ENCODE measurements around the gene ASCL2.
A peak's percentile ranks its signal among the peaks of the same experiment; 100 is the strongest.
"Not testable (repeated sequence)": the region's sequence is repeated elsewhere in the genome, so short reads cannot be mapped to it uniquely, and the experiment has no call there.

ASCL2 gene

DNA sequence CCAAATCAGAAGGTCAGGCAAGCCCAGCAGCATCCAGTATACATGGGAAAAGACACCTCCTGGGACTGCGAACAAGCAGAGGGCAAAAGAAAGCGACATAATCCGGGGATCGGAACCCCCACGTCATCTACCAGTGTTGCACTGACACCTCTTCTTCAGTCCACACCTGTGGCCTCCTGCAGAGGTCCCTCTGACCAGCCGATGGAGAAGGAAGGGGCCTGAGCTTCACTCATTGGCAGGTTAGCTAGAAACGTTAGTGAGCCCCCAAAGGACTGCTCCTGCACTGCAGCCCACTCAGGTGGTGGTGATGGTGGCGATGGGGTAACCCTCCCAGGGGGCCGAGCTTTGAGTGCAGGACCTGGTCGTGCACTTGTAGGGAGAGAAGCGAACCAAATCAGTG, 22.1 kb downstream of the ASCL2 start:
- in situ Hi-C loops (cut with MboI; ENCODE audit: low pct_unique_long_range_greater_than_20kb, low sequenced_read_pairs) = no loop called here
- DNase-seq = no peak

DNA sequence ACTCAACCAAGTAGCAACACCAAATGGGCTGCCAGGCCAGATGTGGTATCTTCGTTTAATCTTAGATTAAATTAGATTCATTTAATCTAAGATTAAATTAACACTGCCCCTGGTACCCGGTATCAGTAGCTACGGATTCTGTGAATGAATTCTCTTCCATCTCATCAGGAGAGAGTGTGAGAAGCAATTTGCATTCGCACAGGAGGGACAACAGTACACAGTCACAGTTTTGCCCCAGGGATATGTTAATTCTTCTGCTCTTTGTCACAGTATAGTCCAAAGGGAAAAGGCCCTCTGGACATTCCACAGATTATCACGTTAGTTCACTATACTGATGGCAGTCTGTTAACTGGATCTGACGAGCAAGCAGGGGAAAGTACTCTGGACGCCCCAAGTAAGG, 22.9 kb downstream of the ASCL2 start:
- in situ Hi-C loops (cut with MboI; ENCODE audit: low pct_unique_long_range_greater_than_20kb, low sequenced_read_pairs) = no loop called here
- DNase-seq = no peak

DNA sequence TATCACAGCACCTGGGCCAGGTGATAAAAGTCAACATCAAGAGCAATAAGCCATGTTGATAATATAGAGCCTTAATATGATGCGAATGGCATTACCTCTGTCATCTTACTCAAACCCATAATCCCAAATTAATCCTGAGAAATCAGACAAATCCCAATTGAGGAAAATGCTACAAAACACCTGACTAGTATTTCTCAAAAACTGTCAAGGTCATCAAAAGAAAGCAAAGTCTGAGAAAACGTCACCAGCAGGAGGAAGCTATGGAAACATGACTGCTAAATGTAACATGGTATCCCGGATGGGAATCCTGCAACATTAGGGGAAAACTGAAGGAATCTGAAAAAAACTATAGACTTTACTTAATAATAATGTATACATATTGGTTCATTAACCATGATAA, 29.6 kb downstream of the ASCL2 start:
- in situ Hi-C loops (cut with MboI; ENCODE audit: low pct_unique_long_range_greater_than_20kb, low sequenced_read_pairs) = no loop called here

DNA sequence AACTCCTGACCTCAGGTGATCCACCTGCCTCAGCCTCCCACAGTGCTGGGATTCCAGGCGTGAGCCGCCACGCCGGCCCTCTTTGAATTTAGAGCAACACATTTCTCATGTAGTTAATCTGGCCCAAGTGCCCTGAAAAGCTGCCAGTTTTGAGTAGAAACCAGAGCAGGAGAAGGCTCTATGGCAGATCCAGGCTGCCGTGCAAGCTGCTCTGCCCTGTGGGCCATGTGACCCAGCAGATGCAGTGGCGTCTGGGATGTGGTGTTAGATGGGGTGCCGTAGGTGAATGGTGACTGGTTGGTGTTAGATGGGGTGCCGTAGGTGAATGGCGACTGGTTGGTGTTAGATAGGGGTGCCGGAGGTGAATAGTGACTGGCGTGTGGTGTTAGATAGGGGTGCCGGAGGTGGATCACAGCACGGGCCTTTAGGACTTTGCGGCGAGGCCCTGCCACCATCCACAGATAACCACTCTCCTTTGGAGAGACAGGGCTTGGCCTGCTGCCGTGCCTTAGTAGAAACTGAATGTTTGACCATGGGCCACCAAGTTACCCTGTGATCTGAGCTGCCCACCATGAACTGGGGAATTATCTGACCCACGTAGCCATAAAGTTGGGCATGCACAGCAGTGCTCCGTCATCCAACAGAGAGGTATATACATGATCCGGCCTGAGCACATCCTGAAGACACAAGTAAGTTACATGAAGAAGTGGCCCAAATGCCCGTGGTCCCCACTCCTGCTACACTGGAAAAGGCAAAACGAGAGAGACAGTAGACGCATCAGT, 32.7 kb downstream of the ASCL2 start:
- in situ Hi-C loops (cut with MboI; ENCODE audit: low pct_unique_long_range_greater_than_20kb, low sequenced_read_pairs) = no loop called here

More for the DNA sequence above, 29.6 kb downstream of the ASCL2 start:
- DNase-seq = no peak

DNA sequence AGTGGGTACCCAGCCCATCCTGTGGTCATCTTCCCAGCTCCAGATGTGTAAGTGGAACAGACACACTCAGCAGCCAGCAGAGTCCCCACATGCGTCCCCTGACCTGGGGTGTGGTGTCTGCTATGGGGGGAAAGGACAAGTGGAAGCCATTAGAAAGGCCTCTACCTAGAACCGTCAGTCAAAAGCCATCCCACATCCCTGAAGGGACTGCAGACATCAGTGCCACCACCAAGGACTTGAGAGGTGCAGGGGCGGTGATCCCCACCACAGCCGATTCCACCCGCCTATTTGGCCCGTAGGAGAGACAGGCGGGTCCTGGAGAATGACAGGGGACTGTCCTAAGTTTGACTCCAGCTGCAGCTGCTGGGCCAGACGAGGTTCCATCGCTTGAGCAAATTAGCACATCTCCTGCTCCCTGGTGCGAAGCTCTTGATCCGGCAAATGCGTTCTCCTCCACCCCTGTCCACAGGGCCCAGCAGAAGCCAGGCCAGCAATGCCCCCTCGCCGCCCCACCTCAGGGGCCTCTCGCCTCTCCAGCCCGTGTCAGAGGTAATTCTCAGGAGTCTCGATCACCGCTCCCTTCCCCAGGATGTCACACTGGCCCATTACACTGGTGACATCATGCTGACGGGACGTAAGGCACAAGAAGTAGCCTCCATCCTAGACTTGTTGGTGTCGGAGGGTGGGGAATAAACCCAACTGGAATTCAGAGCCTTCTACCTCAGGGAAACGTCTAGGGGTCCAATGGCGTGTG, 33.8 kb downstream of the ASCL2 start:
- in situ Hi-C loops (cut with MboI; ENCODE audit: low pct_unique_long_range_greater_than_20kb, low sequenced_read_pairs); DNase-seq: not testable (repeated sequence)

More for the DNA sequence above, 32.7 kb downstream of the ASCL2 start:
- no peak for DNase-seq

DNA sequence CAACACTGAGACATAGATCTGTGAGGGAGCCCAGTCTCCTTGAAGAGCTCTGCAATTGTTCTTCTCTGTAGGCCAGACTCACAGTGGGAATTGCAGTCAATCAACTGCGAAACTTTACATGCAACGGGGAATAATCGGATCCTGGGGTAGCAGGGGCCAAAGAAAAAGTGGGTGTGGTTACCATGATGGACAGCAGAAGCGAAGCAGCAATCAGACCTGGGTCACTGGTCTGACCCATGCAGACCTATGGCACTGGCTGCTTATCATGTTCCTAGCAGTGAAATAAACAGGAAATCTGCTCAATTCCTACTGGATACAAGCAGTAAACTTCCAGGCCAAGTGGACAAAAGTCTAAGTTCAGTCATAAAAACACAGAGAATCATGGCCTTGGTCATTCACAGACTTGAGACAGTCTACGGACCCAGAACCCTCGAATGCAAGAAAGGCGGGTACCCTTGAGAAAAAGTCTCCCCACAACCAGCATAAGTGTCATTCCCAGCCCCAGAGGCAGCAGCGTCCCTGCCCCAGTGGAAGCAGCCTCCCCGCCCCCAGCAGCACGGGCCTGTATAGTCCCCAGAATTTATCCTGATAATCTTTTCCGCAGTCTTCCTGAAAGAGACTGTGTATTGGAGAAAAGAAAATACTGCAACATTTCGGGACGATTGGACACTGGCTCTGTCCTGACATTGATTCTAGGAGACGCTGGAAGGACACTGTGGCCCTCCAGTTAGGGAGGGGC, 34.6 kb downstream of the ASCL2 start:
- no peak for DNase-seq
- in situ Hi-C loops (cut with MboI; ENCODE audit: low pct_unique_long_range_greater_than_20kb, low sequenced_read_pairs) = no loop called here

DNA sequence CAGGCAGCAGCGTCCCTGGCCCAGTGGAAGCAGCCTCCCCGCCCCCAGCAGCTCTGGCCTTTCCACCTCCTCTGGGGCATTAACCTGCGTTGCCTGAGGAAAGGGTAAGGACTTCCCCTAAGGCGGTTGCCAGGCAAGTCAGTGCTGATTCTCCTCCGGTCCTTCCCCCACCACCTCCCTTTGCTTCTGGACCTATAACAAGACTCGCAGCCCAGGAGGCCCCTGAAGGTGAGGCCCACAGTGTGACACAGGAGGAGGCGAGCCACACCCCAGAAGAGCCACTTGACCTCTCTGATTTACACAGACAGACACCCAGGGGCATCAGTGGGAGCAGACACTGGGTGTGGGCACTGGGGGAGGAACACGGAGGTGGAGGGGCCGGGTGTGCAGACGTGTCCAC, 35.4 kb downstream of the ASCL2 start:
- in situ Hi-C loops (cut with MboI; ENCODE audit: low pct_unique_long_range_greater_than_20kb, low sequenced_read_pairs) = no loop called here
- no peak for DNase-seq

DNA sequence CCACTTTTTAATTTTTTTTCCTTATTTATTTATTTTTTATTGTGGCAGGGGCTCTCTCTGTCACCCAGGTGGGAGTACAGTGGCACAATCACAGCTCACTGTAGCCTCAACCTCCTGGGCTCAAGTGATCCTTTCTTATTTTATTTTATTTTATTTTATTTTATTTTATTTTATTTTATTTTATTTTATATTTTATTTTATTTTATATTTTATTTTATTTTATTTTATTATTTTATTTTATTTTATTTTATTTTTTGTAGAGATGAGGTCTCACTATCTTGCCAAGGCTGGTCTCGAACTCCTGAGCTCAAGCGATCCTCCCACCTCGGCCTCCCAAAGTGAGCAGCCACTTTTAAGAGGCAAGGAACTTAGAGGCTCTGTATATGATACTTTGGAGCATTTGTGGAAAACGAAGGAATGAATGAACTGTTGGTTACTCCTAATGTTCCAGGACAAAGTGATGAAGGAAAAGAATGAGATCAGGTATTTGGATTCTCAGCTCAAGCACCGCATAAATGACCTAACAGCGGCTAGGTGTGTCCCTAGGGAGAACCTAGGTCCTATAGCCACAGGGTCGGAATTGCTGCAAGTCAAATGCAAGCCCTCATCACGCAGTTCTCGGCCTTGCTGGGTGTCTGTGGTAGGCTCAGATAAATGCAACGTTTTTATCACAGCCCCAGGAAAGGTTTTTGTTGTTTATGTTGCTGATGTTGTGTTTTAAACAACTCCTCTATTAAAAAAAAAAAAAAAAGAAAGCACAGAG, 36.5 kb downstream of the ASCL2 start:
- in situ Hi-C loops (cut with MboI; ENCODE audit: low pct_unique_long_range_greater_than_20kb, low sequenced_read_pairs) = no loop called here
- DNase-seq = no peak

DNA sequence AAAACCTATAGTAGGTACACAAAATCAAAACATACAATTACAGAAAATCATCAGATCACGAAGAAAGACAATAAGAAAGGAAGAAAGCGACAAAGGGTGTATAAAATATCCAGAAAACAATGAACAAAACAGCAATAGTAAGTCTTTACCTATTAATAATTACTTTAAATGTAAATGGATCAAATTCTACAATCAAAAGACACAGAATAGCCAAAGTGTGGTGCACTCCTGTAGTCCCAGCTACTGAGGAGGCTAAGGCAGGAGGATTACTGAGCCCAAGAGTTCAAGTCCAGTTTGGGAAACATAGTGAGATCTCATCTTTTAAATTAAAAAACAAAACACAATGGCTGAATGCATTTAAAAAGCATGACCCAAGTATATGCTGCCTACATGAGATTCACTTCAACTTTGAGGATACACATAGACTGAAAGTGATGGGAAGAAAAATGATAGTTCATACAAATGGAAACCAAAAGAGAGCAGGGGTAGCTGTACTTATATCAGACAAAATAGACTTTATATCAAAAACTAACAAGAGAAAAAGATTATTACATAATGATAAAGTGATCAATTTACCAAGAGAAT, 40.6 kb downstream of the ASCL2 start:
- in situ Hi-C loops (cut with MboI; ENCODE audit: low pct_unique_long_range_greater_than_20kb, low sequenced_read_pairs) = no loop called here

DNA sequence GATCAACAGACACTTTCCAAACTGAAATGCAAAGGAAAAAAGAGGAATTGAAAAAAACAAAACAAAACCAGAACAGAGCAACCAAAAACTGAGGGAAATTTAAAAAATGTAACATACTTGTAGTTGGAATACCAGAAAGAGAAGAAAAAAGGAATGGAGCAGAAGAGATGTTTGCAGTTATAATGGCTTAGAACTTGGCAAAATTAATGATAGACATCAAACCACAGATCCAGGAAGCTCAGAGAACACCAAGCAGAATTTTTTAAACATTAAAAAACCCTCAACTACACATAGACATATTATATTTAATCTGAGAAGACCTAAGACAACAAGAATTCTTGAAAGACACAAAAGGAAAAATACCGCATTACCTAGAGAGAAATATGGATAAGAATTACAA, 46.1 kb downstream of the ASCL2 start:
- DNase-seq = no peak
- in situ Hi-C loops (cut with MboI; ENCODE audit: low pct_unique_long_range_greater_than_20kb, low sequenced_read_pairs) = no loop called here

More for the DNA sequence above, 40.6 kb downstream of the ASCL2 start:
- no peak for DNase-seq

DNA sequence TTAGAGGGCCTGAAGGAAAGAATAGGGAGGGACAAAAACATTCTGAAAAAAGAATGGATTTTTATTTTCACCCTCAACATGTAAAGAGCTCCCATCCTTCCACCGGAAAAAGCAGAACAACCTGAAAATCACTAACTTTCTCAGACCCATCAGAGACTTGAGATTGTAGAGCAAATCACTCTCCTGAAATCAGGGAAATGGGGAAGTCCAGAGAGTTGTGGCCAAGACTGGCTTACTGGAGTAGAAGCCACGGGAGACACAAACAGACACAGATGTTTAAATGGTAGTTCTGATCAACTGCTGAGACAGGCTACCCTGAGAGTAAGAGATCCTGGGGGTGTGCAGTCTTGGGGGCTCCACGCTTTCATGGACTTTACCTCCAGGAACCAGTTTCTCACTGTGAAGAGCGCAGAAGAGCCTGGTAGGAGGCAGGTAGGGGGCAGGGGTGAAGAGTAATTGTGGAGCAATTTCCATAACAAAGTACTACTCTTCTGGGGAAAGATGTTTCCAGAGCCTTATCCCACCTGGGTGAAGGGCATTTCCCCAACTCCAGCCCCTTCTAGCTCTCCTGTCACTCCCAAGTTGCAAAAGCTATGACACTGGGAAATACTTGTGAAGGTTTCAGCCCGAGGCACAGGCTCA, 47.1 kb downstream of the ASCL2 start:
- DNase-seq = peak; percentile 14
- in situ Hi-C loops (cut with MboI; ENCODE audit: low pct_unique_long_range_greater_than_20kb, low sequenced_read_pairs) = no loop called here

DNA sequence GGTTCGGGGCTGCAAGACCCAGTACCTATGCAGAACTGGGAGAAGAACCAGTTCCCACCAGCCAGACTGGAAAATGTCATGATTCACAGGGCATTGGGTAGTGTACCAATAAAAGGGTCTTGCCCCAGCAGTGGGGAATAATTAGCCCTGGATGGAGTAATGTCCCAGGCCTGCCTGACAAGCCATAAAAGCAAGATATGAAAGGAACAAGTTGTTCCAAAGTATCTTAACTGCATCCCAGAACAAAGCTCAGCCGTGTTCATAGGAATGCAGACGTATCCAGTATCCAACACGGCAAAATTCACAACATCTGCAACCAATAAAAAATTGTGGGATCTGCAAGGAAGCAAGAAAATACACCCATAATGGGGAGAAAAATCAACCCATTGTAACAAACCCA, 47.9 kb downstream of the ASCL2 start:
- in situ Hi-C loops (cut with MboI; ENCODE audit: low pct_unique_long_range_greater_than_20kb, low sequenced_read_pairs) = no loop called here
- DNase-seq = no peak

DNA sequence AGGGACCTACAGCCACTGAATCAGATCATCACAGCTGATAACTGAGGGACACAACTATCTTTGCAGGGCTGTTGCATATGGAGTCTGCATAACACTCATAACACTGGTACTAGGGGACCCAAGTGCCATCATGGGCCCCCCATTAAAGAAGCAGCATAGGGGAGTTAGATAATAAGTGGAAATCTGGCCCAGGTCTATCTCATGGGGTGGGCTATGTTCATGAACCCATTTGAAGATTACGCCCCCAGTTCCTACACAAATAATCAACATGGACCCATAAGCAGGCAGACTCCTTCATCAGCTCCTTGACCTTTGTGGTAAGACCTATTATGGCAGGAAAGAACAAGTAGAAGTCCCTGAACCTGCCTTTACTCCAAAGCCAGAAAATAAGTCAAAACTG, 48.8 kb downstream of the ASCL2 start:
- in situ Hi-C loops (cut with MboI; ENCODE audit: low pct_unique_long_range_greater_than_20kb, low sequenced_read_pairs) = no loop called here
- no peak for DNase-seq

DNA sequence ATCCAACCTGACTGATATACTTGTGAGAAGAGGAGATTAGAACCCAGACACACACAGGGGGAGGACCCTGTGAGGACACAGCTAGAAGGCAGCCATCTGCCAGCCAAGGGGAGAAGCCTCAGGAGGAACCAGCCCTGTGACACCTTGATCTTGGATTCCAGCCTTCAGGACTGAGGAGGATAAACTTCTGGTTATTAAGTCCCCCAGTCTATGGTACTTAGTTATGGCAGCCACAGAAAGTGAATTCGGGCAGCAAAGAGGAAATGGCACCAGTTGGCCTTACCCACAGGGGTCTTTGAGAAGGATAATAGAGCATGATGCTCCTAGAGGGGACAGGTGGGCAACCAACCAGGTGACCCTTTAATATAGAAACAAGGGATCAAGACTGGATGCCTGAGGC, 49.4 kb downstream of the ASCL2 start:
- in situ Hi-C loops (cut with MboI; ENCODE audit: low pct_unique_long_range_greater_than_20kb, low sequenced_read_pairs) = no loop called here
- DNase-seq = no peak

DNA sequence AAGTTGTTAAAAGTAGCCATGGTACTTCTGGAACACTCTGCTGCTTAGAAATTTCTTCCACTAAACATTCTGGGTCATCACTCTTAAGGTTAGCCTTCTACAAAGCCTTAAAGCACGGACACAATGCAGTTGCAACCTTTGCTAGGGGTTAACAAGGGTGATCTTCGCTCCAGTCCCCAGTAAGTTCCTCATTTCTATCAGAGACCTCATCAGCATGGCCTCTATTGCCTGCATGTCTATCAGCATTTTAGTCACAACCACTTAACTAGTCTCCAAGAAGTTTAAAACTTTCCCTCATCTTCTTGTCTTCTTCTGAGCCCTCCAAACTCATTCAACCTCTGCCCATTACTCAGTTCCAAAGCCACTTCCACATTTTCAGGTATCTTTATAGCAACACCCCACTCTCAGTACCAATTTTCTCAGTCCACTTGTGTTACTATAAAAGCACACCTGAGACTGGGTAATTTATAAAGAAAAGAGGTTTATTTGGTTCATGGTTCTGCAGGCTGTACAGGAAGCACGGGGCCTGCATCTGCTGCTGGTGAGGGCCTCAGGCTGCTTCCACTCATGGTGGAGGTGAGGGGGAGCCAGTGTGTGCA, 50.1 kb downstream of the ASCL2 start:
- peak; percentile 32 for DNase-seq
- in situ Hi-C loops (cut with MboI; ENCODE audit: low pct_unique_long_range_greater_than_20kb, low sequenced_read_pairs) = no loop called here

DNA sequence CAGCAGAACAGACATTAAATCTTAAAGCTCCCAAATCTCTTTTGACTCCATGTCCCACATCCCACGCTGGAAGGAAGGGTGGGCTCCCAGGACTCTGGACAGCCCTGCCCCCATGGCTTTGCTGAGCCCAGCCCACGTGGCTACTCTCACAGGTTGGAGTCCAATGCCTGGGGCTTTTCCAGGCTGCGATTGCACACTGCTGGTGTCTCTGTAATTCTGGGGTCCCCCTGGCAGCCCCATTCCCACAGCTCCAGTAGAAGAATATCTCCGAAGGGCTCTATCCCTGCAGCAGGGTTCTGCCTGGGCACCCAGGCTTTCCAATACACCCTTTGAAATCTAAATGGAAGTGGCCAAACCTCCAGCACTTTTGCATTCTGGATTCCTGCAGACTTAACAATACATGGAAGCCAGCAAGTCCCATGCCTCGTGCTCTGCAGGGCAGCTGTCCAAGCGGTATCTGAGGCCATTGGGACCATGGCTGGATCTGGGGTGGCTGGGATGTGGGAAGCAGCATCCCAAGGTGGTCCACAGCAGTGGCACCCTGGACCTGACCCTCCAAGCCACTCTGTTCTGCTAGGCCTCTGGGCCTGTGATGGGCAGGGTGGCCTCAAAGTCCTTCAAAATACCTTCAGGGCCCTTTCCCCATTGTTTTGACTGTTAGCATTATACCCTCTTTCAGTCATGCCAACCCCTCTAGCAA, 50.9 kb downstream of the ASCL2 start:
- in situ Hi-C loops (cut with MboI; ENCODE audit: low pct_unique_long_range_greater_than_20kb, low sequenced_read_pairs) = no loop called here
- no peak for DNase-seq

All from KBM-7 (cell line).